Cardiac muscle cell (in vitro differentiated cells and primary cell): Measurements from ENCODE around the gene XPNPEP2. TPM values are rescaled to one million over a fixed set of nuclear protein-coding genes. Genes with fewer than 3 reads are reported as not detected.

Source experiments
- DNase-seq, 2 donors: peaks; one replicate each; pipeline versions ENCODE4 v3.0.0 to v3.0.0-alpha.2; 2010 to 2017; ENCODE audit warnings: low read depth in 1 of 2, low spot score in 1 of 2
- H3K27ac ChIP-seq: fragments of 200-600 bp; sonication (generic); 2 replicates; pipeline ENCODE4 v1.5.1; 2016
- H3K27me3 ChIP-seq: fragments of 200-600 bp; sonication (generic); 2 replicates; pipeline ENCODE4 v1.6.0; 2016; ENCODE audit warnings: control low read depth
- H3K36me3 ChIP-seq: fragments of 200-600 bp; sonication (generic); 2 replicates; pipeline ENCODE4 v1.5.1; 2016; ENCODE audit warnings: control low read depth
- H3K4me1 ChIP-seq: fragments of 200-600 bp; sonication (generic); 2 replicates; pipeline ENCODE4 v1.8.1; 2017; ENCODE audit warnings: low read depth, mild to moderate bottlenecking, mixed run types
- H3K4me3 ChIP-seq: fragments of 200-600 bp; sonication (generic); 2 replicates; pipeline ENCODE4 v1.5.1; 2016; ENCODE audit warnings: mild to moderate bottlenecking
- H3K9me3 ChIP-seq: fragments of 200-600 bp; sonication (generic); 2 replicates; pipeline ENCODE4 v1.5.1; 2017; ENCODE audit warnings: low read depth, mild to moderate bottlenecking, control low read depth
- polyA plus RNA-seq: library from polyadenylated mRNA; unstranded; fragments of >200 nt; fragmentation: Nextera tagmentation; extraction: Ambion mirVana; gene quantifications from 2 replicates; pipeline ENCODE4 v1.2.1, GENCODE V29; 2016
- total RNA-seq: library from RNA; depleted of rRNA; stranded (reverse); fragments of >200 nt; gene quantifications from 2 replicates; pipeline ENCODE4 v1.2.3, GENCODE V29; 2016
- TF ChIP-seq, protein P1 (sequence below): IDR thresholded peaks from 2 replicates; pipeline ENCODE4 v1.5.1; 2012; ENCODE audit warnings: low read depth, mild to moderate bottlenecking, low read length

The XPNPEP2 gene
- total and polyA plus RNA-seq, 2 experiments from 2014 or later = not detected

DNA sequence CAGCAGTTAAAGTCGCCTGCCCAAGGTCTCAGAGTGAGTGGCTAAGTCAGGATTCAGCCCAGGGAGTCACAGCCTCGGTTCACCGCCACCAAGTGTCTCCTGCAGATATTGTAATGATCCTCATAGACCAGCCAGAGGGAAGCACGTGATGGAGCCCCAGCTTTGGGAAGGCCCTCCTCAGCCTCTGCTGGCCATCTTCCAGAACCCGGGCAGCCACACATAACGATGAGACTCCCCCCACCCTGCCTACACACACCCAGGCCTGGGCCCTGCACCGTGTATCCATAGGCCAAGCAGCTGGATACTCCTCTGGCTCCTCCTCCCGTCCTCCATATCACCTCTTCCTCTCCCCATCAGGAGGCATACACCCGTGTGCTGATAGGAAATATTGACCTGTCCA lies 21.4 kb downstream of the XPNPEP2 start:
- H3K27me3 ChIP-seq = no peaks in the 10 kb centered on the region
- no peak overlapping the region for H3K27ac ChIP-seq
- H3K36me3 ChIP-seq = no peaks in the 10 kb centered on the region
- H3K4me3 ChIP-seq = no peak overlapping the region
- no peak for DNase-seq
- H3K9me3 ChIP-seq = no peaks in the 10 kb centered on the region
- TF ChIP-seq, protein P1, sequence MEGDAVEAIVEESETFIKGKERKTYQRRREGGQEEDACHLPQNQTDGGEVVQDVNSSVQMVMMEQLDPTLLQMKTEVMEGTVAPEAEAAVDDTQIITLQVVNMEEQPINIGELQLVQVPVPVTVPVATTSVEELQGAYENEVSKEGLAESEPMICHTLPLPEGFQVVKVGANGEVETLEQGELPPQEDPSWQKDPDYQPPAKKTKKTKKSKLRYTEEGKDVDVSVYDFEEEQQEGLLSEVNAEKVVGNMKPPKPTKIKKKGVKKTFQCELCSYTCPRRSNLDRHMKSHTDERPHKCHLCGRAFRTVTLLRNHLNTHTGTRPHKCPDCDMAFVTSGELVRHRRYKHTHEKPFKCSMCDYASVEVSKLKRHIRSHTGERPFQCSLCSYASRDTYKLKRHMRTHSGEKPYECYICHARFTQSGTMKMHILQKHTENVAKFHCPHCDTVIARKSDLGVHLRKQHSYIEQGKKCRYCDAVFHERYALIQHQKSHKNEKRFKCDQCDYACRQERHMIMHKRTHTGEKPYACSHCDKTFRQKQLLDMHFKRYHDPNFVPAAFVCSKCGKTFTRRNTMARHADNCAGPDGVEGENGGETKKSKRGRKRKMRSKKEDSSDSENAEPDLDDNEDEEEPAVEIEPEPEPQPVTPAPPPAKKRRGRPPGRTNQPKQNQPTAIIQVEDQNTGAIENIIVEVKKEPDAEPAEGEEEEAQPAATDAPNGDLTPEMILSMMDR = no peak
- H3K4me1 ChIP-seq = no peaks in the 10 kb centered on the region

DNA sequence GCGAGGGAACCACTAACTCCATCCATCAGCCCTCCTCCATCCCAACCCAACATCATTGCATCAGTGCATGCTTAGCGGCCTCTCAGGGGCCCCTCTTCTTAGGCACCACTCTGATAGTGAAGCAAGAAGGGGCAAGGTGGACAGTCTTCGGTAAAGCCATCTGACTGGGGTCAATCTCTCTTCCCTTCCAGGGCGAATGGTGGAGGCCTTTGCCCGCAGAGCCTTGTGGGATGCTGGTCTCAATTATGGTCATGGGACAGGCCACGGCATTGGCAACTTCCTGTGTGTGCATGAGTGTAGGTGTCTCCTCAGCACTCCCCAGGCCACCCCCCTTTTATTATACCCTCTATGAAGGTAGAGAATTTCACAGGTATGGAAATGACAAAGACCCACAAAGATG lies 22.2 kb downstream of the XPNPEP2 start:
- H3K4me1 ChIP-seq = no peaks in the 10 kb centered on the region
- H3K27ac ChIP-seq = no peak overlapping the region
- DNase-seq = no peak
- no peak overlapping the region for H3K4me3 ChIP-seq
- TF ChIP-seq, protein P1 = no peak
- no peaks in the 10 kb centered on the region for H3K36me3 ChIP-seq
- no peaks in the 10 kb centered on the region for H3K9me3 ChIP-seq
- H3K27me3 ChIP-seq = no peaks in the 10 kb centered on the region

DNA sequence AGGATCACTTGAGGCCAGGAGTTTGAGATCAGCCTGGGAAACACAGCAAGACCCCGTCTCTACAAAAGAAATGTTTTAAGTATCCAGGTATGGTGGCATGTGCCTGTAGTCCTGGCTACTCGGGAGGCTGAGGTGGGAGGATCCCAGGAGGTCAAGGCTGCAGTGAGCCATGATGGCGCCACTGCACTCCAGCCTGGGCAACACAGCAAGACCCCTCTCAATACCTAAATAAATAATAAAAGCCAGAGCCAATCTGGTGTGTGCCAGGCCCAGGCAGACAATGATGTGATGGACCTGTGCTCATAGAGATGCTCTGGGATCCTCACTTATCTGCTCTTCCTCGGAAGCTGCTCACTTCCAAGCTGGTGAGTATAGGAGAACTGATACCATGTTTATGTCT lies 22.8 kb downstream of the XPNPEP2 start:
- H3K36me3 ChIP-seq = no peaks in the 10 kb centered on the region
- no peak for DNase-seq
- no peaks in the 10 kb centered on the region for H3K27me3 ChIP-seq
- TF ChIP-seq, protein P1 = no peak
- H3K4me1 ChIP-seq = no peaks in the 10 kb centered on the region
- H3K9me3 ChIP-seq = no peaks in the 10 kb centered on the region
- no peak overlapping the region for H3K27ac ChIP-seq
- no peak overlapping the region for H3K4me3 ChIP-seq

DNA sequence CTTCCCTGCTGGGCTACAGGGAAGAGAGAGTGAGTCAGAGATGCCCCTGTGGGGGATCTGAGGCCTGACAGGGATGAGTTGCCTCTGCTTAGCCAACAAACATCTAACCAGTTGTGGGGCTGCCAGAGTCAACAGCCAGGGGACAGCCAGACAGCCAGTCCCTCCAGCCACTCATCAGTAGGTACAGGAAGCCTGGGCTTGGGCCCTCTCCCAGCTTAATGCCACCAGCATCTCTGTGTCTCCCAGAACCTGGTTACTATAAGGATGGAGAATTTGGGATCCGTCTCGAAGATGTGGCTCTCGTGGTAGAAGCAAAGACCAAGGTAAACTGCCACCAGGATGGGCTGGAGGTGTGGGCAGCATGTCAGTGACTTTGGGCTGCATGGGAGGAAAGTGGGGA lies 23.7 kb downstream of the XPNPEP2 start:
- no peak for DNase-seq
- TF ChIP-seq, protein P1 = no peak
- Histone ChIP-seq H3K36me3 (no peaks in the 10 kb centered on the region), H3K9me3 (no peaks in the 10 kb centered on the region), H3K27ac (no peak overlapping the region), H3K4me1 (no peaks in the 10 kb centered on the region), H3K4me3 (no peak overlapping the region), H3K27me3 (no peaks in the 10 kb centered on the region)

DNA sequence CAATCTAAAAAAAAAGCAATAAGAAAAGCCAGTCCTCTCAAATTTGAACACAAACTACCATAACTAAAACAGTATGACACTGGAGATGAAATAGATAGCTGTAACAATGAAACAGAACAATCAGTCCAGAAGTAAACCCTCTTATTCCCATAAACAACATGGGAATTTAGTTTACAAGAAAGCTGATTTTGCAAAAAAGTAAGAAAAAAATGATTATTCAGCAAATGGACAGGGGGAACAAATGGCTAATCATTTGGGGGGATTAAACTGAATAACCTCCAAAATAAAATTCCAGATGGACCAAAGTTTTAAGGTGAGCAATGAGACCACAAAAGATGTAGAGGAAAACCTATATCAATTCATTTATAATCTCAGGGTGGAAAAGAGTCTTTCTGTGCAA lies 24.9 kb downstream of the XPNPEP2 start:
- H3K27ac ChIP-seq = no peak overlapping the region
- TF ChIP-seq, protein P1 = no peak
- H3K9me3 ChIP-seq = no peaks in the 10 kb centered on the region
- H3K27me3 ChIP-seq = no peaks in the 10 kb centered on the region
- no peak for DNase-seq
- no peaks in the 10 kb centered on the region for H3K36me3 ChIP-seq
- no peak overlapping the region for H3K4me3 ChIP-seq
- no peaks in the 10 kb centered on the region for H3K4me1 ChIP-seq

DNA sequence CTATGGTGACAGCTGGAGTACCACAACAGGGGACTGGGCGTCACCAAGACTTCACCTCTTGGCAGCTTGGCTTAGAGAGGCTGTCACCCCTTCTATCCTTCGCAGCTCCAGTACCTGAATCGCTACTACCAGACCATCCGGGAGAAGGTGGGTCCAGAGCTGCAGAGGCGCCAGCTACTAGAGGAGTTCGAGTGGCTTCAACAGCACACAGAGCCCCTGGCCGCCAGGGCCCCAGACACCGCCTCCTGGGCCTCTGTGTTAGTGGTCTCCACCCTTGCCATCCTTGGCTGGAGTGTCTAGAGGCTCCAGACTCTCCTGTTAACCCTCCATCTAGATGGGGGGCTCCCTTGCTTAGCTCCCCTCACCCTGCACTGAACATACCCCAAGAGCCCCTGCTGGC lies 29.4 kb downstream of the XPNPEP2 start:
- no peaks in the 10 kb centered on the region for H3K9me3 ChIP-seq
- H3K4me3 ChIP-seq = no peak overlapping the region
- no peak for DNase-seq
- H3K27ac ChIP-seq = no peak overlapping the region
- TF ChIP-seq, protein P1 = no peak
- no peaks in the 10 kb centered on the region for H3K36me3 ChIP-seq
- H3K4me1 ChIP-seq = no peaks in the 10 kb centered on the region
- H3K27me3 ChIP-seq = no peaks in the 10 kb centered on the region
